DOHH2 (cell line): ENCODE measurements around the gene UBASH3A.

ENCODE experiments used
- H3F3A ChIP-seq: fragments of 200-600 bp; sonication (generic), shearing (Covaris generic); 2 replicates; pipeline ENCODE4 v1.6.0; 2016; ENCODE audit warnings: antibody characterized with exemption, mild to moderate bottlenecking; ENCODE audit not compliant: control insufficient read depth, insufficient read depth
- H3K27ac ChIP-seq: fragments of 200-600 bp; sonication (generic); 2 replicates; pipeline ENCODE4 v1.5.1; 2014; ENCODE audit warnings: low read depth, mild to moderate bottlenecking, low read length, moderate library complexity
- H3K27me3 ChIP-seq: fragments of 200-600 bp; sonication (generic); 2 replicates; pipeline ENCODE4 v1.6.1; 2014; ENCODE audit warnings: mild to moderate bottlenecking, low read length, mixed read lengths; ENCODE audit not compliant: control insufficient read depth
- H3K36me3 ChIP-seq: fragments of 200-600 bp; sonication (generic); 2 replicates; pipeline ENCODE4 v1.6.1; 2014; ENCODE audit warnings: mild to moderate bottlenecking, low read length, moderate library complexity, mixed read lengths; ENCODE audit not compliant: control insufficient read depth
- H3K4me1 ChIP-seq: fragments of 200-600 bp; sonication (generic); 2 replicates; pipeline ENCODE4 v1.6.1; 2014; ENCODE audit warnings: mild to moderate bottlenecking, low read length, mixed read lengths; ENCODE audit not compliant: control insufficient read depth
- H3K4me2 ChIP-seq: fragments of 200-600 bp; sonication (generic); 2 replicates; pipeline ENCODE4 v1.6.0; 2014; ENCODE audit warnings: mild to moderate bottlenecking, low read length, moderate library complexity
- H3K4me3 ChIP-seq: fragments of 200-600 bp; sonication (generic); 2 replicates; pipeline ENCODE4 v1.5.1; 2014; ENCODE audit warnings: mild to moderate bottlenecking, low read length, mixed read lengths
- H3K79me2 ChIP-seq: fragments of 200-600 bp; sonication (generic); 2 replicates; pipeline ENCODE4 v1.6.1; 2014; ENCODE audit warnings: mild to moderate bottlenecking, low read length, mixed read lengths; ENCODE audit not compliant: control insufficient read depth
- H3K9me2 ChIP-seq: fragments of 200-600 bp; sonication (generic); replicated peaks from 2 replicates; pipeline ENCODE4 v1.6.1; 2014; ENCODE audit warnings: mild to moderate bottlenecking, low read length, mixed read lengths; ENCODE audit not compliant: control insufficient read depth
- H3K9me3 ChIP-seq: fragments of 200-600 bp; sonication (generic); 2 replicates; pipeline ENCODE4 v1.6.1; 2014; ENCODE audit warnings: antibody characterized with exemption, low read length, mixed read lengths; ENCODE audit not compliant: control insufficient read depth, insufficient read depth
- H4K20me1 ChIP-seq: fragments of 200-600 bp; sonication (generic); 2 replicates; pipeline ENCODE4 v1.6.0; 2014; ENCODE audit warnings: low read depth, mild to moderate bottlenecking, antibody characterized with exemption, low read length, moderate library complexity; ENCODE audit not compliant: control insufficient read depth, insufficient read depth
- EZH2phosphoT487 ChIP-seq: fragments of 200-600 bp; sonication (generic); IDR thresholded peaks from 2 replicates; pipeline ENCODE4 v1.6.1; 2017; ENCODE audit warnings: borderline replicate concordance, mild to moderate bottlenecking, antibody characterized with exemption, low read length, moderate library complexity, mixed read lengths
- TF ChIP-seq, protein P1 (sequence below): fragments of 200-600 bp; sonication (generic); IDR thresholded peaks from one replicate; pipeline ENCODE4 v1.5.1; 2014; ENCODE audit warnings: antibody characterized with exemption, mild to moderate bottlenecking, low read depth, low read length; ENCODE audit not compliant: poor library complexity, severe bottlenecking

Gene UBASH3A

GRCh38 chr21:42374864-42375499 is 28.7 kb upstream of the UBASH3A start:
- no peak overlapping the region for H3K27ac ChIP-seq
- H3K4me3 ChIP-seq: no peak overlapping the region
- peaks cover 8% of the 10 kb centered on the region for H3K4me1 ChIP-seq
- no peaks in the 10 kb centered on the region for H3K9me3 ChIP-seq
- H3F3A ChIP-seq: no peaks in the 10 kb centered on the region
- H3K9me2 ChIP-seq: no peaks in the 10 kb centered on the region
- peaks cover 18% of the 10 kb centered on the region for H3K27me3 ChIP-seq
- H3K79me2 ChIP-seq: no peaks in the 10 kb centered on the region
- H4K20me1 ChIP-seq: no peaks in the 10 kb centered on the region
- H3K36me3 ChIP-seq: no peaks in the 10 kb centered on the region
- no peak for TF ChIP-seq EZH2phosphoT487
- TF ChIP-seq, protein P1, sequence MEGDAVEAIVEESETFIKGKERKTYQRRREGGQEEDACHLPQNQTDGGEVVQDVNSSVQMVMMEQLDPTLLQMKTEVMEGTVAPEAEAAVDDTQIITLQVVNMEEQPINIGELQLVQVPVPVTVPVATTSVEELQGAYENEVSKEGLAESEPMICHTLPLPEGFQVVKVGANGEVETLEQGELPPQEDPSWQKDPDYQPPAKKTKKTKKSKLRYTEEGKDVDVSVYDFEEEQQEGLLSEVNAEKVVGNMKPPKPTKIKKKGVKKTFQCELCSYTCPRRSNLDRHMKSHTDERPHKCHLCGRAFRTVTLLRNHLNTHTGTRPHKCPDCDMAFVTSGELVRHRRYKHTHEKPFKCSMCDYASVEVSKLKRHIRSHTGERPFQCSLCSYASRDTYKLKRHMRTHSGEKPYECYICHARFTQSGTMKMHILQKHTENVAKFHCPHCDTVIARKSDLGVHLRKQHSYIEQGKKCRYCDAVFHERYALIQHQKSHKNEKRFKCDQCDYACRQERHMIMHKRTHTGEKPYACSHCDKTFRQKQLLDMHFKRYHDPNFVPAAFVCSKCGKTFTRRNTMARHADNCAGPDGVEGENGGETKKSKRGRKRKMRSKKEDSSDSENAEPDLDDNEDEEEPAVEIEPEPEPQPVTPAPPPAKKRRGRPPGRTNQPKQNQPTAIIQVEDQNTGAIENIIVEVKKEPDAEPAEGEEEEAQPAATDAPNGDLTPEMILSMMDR: no peak
- H3K4me2 ChIP-seq: no peak overlapping the region

DNA sequence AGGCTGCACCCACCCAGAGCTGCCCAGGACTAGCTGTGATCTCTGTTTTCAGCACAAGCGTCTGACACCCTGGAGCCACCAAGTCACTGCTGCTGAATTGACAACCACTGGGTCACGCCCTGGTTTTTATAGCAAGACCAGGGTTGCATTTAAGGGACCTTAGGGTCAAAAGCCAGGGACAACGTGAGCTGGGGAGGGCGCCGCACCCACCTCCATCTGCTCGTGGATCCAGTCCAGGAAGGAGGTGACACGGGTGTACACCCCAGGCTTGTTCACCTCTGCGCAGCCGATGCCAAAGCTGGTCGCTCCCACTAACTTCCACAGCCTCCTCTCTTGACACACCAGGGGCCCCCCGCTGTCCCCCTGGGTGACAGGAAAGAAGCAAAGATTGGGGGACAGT is 28.2 kb upstream of the UBASH3A start:
- no peaks in the 10 kb centered on the region for H3K9me2 ChIP-seq
- no peak overlapping the region for H3K4me2 ChIP-seq
- H3K36me3 ChIP-seq: no peaks in the 10 kb centered on the region
- peaks cover 8% of the 10 kb centered on the region for H3K4me1 ChIP-seq
- no peaks in the 10 kb centered on the region for H3F3A ChIP-seq
- peaks cover 18% of the 10 kb centered on the region for H3K27me3 ChIP-seq
- H4K20me1 ChIP-seq: no peaks in the 10 kb centered on the region
- H3K79me2 ChIP-seq: no peaks in the 10 kb centered on the region
- no peaks in the 10 kb centered on the region for H3K9me3 ChIP-seq
- H3K27ac ChIP-seq: no peak overlapping the region
- no peak for TF ChIP-seq EZH2phosphoT487
- TF ChIP-seq, protein P1: no peak
- H3K4me3 ChIP-seq: no peak overlapping the region

DNA sequence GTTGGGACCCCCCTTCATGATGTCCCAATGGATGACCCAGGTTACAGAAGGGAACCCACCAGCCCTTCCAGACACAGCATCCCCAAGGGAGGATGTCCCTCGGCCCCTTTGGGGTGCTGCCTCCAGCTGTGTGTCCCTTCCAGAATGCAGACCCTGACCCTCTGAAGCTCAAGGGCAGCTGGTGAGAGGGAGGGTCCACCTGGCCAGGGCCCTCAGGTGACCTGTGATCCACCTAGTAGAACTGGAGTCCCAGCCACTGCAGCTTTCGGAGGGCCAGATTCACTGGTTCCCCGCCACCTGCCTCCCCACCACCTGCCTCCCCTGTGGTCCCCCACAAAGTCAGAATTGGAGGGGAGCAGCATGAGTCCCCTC is 27.8 kb upstream of the UBASH3A start:
- no peaks in the 10 kb centered on the region for H3K9me2 ChIP-seq
- no peaks in the 10 kb centered on the region for H4K20me1 ChIP-seq
- H3K27ac ChIP-seq: no peak overlapping the region
- TF ChIP-seq, protein P1: no peak
- TF ChIP-seq EZH2phosphoT487: no peak
- H3K36me3 ChIP-seq: no peaks in the 10 kb centered on the region
- H3K9me3 ChIP-seq: no peaks in the 10 kb centered on the region
- H3K4me2 ChIP-seq: no peak overlapping the region
- no peak overlapping the region for H3K4me3 ChIP-seq
- H3F3A ChIP-seq: no peaks in the 10 kb centered on the region
- H3K4me1 ChIP-seq: peaks cover 8% of the 10 kb centered on the region
- no peaks in the 10 kb centered on the region for H3K79me2 ChIP-seq
- H3K27me3 ChIP-seq: peaks cover 18% of the 10 kb centered on the region
